ENCODE results near the gene GRHL3. TPM values are rescaled to one million over a fixed set of nuclear protein-coding genes. Genes with fewer than 3 reads are reported as not detected.
A peak's percentile ranks its signal among the peaks of the same experiment; 100 is the strongest.

Gene GRHL3
- total RNA-seq, 1 donor from 2014 or later, result 20.5 TPM

- FAIRE-seq (no peak), DNase-seq (ENCODE audit: low read depth) (no peak)
- Histone ChIP-seq H3K4me3 (ENCODE audit: low read depth, low read length) (no peak overlapping the region), H3K27me3 (ENCODE audit: control insufficient read depth, insufficient read depth, low read length) (no peaks in the 10 kb centered on the region), H3K36me3 (ENCODE audit: control insufficient read depth, insufficient read depth, low read length) (no peaks in the 10 kb centered on the region)
- no peak for TF ChIP-seq CTCF (IDR thresholded peaks at IDR 0.05; ENCODE audit: insufficient read depth, low read length, severe bottlenecking)
Observed at GRCh38 chr1:24290933-24291487, 28.1 kb upstream of the GRHL3 start.

GRCh38 chr1:24292103-24292502 is 27.1 kb upstream of the GRHL3 start:
- no peak for TF ChIP-seq CTCF (IDR thresholded peaks at IDR 0.05; ENCODE audit: insufficient read depth, low read length, severe bottlenecking)
- no peaks in the 10 kb centered on the region for H3K36me3 ChIP-seq (ENCODE audit: control insufficient read depth, insufficient read depth, low read length)
- FAIRE-seq (no peak), DNase-seq (ENCODE audit: low read depth) (no peak)
- H3K4me3 ChIP-seq (ENCODE audit: low read depth, low read length), result no peak overlapping the region
- H3K27me3 ChIP-seq (ENCODE audit: control insufficient read depth, insufficient read depth, low read length), result no peaks in the 10 kb centered on the region

- DNase-seq (ENCODE audit: low read depth) (no peak), FAIRE-seq (no peak)
- Histone ChIP-seq H3K36me3 (ENCODE audit: control insufficient read depth, insufficient read depth, low read length) (no peaks in the 10 kb centered on the region), H3K4me3 (ENCODE audit: low read depth, low read length) (no peak overlapping the region), H3K27me3 (ENCODE audit: control insufficient read depth, insufficient read depth, low read length) (no peaks in the 10 kb centered on the region)
- no peak for TF ChIP-seq CTCF (IDR thresholded peaks at IDR 0.05; ENCODE audit: insufficient read depth, low read length, severe bottlenecking)
Observed at GRCh38 chr1:24292887-24293286, 26.3 kb upstream of the GRHL3 start.

GRCh38 chr1:24293392-24294227 is 25.5 kb upstream of the GRHL3 start:
- Histone ChIP-seq H3K4me3 (ENCODE audit: low read depth, low read length) (no peak overlapping the region), H3K27me3 (ENCODE audit: control insufficient read depth, insufficient read depth, low read length) (no peaks in the 10 kb centered on the region), H3K36me3 (ENCODE audit: control insufficient read depth, insufficient read depth, low read length) (no peaks in the 10 kb centered on the region)
- no peak for TF ChIP-seq CTCF (IDR thresholded peaks at IDR 0.05; ENCODE audit: insufficient read depth, low read length, severe bottlenecking)
- peak; percentile 64 for FAIRE-seq
- DNase-seq (ENCODE audit: low read depth), result peak; percentile 71

- H3K36me3 ChIP-seq (ENCODE audit: control insufficient read depth, insufficient read depth, low read length), result no peaks in the 10 kb centered on the region
- peak; percentile 99 for DNase-seq (ENCODE audit: low read depth)
- no peak for TF ChIP-seq CTCF (IDR thresholded peaks at IDR 0.05; ENCODE audit: insufficient read depth, low read length, severe bottlenecking)
- peak; percentile 99 for FAIRE-seq
- no peaks in the 10 kb centered on the region for H3K27me3 ChIP-seq (ENCODE audit: control insufficient read depth, insufficient read depth, low read length)
- H3K4me3 ChIP-seq (ENCODE audit: low read depth, low read length), result no peak overlapping the region
Observed at GRCh38 chr1:24294228-24294672, 24.9 kb upstream of the GRHL3 start.
